HG02884 (cell line): ENCODE measurements around the gene HSPA13.
"Not testable (repeated sequence)": the region's sequence is repeated elsewhere in the genome, so short reads cannot be mapped to it uniquely, and the experiment has no call there.

Source experiments
- ATAC-seq: cut with Tn5 transposase; IDR thresholded peaks from one replicate; pipeline ENCODE4 v1.9.1; 2021; ENCODE audit warnings: mild to moderate bottlenecking, moderate library complexity; ENCODE audit not compliant: unreplicated experiment

Gene HSPA13

DNA sequence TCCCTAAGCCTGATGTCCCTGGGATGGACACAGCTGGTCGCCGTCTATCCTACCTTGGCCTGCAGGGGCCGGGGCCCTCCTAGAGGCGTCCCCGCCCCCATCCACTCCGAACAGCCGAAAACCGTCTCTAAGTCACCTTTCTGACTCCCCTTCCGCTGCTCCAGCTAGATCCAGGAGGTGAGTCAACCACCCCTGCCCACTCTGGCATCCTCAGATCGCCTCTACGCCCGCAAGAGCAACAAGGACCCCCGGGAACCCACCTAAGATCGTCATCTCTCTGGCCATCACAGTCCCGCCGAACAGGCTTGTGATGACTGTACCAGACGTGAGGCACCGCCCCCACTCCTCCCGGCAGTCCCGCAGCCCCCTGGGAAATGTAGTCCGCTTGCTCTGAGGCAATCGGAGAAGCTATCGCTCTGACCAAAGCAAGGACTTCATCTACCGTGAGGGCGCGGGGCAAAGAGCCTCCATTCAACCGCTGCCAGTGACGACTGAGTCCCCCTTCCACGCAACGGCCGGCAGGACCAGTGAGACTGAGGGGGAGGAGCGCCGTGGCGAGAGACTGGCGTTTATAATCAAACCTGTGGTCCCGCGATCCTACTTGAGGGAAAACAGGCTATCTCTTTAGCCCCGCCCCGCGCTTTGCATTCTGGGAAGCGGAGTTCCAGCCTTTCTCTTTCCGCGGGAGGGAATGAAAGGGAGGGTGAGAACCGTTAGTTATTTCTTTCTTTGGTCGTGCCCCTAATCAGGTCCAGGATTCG, at the start of gene HSPA13:
HSPA13 (minus strand) TSS at position 312 of the 761 bp plus-strand sequence; CDS start at position 285, 27 bp downstream.
- ATAC-seq: peak; percentile 96

GRCh38 chr21:14418920-14419319, 36.0 kb upstream of the HSPA13 start:
- no peak for ATAC-seq

- ATAC-seq: no peak
Measured at GRCh38 chr21:14414932-14415508, 32.1 kb upstream of the HSPA13 start.

GRCh38 chr21:14405962-14406361, 23.0 kb upstream of the HSPA13 start:
- no peak for ATAC-seq

GRCh38 chr21:14405225-14405624, 22.3 kb upstream of the HSPA13 start:
- ATAC-seq: no peak

GRCh38 chr21:14403681-14404318, 20.9 kb upstream of the HSPA13 start:
- ATAC-seq: peak; percentile 72

DNA sequence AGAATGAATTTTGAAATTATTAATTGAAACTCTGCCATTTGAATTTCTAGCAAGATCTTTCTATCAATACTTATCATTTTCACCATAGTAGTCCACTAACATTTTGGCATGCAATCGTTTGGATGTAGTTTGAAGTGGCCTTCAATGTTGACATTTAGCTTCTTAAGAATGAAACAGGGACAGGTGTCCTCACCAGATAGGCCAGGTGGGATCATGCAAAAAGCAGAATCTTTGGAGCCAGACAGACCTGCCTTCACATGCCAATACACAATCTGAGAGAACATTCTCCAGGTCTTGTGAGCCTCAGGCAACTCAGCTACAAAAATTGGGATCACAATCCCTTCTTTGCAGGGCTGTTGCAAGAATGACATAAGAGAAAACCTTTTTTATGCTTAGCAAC, 18.3 kb upstream of the HSPA13 start:
- ATAC-seq: no peak

- no peak for ATAC-seq
Measured at GRCh38 chr21:14388282-14388681, 5.3 kb upstream of the HSPA13 start.

DNA sequence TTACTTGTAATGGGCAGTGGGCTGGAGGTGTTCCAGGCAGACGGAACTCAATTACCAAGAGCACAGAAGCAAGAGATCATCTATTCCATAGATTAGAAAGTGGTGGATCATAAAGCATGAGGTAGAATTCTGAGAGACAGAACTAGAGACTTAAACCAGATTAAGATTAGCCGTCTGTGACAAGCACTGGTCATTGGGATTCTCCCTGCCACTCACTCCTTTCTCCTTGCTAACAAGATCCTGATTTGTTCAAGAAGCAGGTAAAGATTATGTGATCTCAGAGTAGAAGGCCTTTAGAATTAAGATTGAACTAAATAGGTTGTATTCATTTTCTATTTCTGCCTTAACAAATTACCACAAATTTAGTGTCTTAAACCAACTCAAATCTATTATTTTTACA, 1.5 kb upstream of the HSPA13 start:
- ATAC-seq: no peak

DNA sequence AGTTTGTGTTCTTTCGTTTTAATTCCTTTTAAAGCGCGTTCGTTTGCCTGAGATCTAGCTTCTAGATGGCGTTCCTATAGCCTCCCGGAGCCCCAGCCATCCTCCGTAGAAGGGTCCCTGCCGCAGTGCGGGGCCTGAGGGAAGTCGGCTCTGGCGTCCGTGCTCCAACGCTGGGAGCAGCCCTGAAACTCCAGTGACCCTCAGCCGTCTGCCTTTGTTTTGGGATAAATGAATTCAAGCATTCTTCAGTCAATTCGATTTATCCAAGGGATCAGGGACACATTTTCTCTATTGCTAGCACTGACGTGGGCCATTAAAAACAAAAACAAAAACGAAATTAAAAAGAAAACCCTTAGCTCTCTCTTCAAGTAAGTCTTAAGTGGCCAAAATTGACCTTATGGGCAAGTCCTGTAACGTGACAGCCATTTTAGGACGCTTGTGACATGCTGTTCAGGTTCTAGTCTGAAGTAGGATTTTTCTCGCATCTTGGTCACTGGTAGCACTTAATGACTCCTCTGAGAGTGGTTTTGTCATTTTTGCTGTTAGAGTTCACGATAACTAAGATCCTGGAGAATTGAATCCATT, 742 bp upstream of the HSPA13 start:
- ATAC-seq: peak; percentile 22

DNA sequence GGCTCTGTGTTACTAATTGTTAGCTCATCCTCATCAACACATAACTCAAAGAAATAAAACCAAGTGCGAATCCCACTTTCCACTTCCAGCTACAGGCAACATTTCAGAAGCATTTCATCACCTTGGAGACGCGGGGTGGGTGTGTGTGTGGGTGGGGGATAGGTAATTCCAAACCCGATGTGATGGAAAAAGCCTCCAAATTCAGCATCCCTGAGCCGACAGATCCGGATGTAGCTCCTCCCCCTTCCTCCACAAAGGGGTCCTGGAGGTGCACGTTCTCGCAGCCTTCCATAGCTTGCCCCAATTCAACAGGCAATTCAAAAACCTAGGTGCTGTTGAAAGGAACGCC, 486 bp downstream of the HSPA13 start:
- peak; percentile 1 for ATAC-seq

DNA sequence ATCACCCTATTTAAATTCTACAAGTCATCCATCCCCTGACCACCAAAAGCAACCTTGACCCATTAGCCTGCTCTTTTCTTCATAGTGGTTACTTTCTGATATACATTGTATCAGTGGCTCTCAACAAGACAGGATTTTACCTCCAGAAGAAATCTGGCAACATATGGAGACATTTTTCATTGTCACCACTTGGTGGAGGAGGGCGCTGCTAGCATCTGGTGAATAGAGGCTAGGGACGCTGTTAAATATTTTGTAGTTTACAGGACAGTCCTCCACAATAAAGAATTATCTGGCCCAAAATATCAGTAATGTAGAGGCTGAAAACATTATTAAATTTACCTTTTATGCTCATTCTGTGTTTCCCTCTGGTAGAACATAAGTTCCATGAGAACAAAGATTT, 6.1 kb downstream of the HSPA13 start:
- ATAC-seq: no peak

DNA sequence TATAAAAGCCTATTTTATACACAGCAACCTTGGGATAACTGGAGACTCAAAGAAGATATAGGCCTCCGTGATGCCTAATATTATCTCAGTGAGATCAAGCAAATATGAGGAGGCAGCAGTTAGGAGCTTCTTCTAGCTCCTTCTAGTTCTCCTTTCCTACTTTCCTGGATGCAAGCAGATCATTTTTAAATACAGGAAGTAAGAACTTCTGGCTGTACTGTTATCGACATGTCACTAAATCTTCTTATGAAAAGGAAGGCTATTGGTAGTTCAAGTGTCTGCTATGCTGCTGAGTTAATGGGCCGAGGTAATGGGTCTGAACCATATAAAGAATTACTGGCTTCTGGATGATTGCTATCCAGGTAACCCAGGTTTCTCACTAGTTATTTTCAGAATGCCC, 15.9 kb downstream of the HSPA13 start:
- ATAC-seq: no peak

- no peak for ATAC-seq
Measured at GRCh38 chr21:14361958-14362357, 21.0 kb downstream of the HSPA13 start.

- no peak for ATAC-seq
Measured at GRCh38 chr21:14358775-14359174, 24.2 kb downstream of the HSPA13 start.

DNA sequence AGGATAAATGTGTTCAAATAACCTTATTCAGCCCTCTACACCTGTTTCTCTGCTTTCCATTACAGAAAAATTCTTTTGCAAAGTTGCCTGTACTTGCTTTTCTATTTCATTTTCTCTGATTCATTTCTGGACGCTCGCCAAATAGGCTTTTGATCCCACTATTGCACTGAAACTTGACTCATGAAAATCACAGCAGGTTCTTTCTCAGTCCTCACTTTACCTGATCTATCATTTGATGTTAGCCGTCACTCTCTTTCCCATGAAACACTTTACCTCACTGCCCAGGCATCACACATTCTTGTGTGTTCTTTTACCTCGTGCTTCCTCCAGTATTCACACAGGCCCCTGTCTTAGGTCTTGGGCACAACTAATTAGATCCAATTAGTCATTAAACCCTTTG, 26.2 kb downstream of the HSPA13 start:
- no peak for ATAC-seq

DNA sequence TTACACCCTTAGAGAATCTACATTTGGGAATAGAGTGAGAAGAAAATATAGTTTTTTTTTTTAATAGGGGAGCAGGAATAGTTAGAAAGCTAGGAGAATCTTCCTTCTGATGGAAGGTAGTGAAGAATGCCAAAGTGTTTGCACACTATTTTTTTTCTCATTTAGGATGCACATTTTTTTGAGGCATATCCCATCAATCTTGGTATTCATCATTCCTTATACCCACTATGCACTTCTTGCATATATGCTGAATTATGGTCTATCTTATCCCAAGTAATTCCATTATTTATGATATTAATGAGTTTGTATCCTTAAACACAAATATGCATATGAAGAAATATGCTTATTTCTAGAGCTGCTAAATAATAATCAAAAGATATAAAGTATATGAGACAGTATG, 28.4 kb downstream of the HSPA13 start:
- ATAC-seq: no peak

- ATAC-seq: no peak
Measured at GRCh38 chr21:14353726-14354125, 29.2 kb downstream of the HSPA13 start.

DNA sequence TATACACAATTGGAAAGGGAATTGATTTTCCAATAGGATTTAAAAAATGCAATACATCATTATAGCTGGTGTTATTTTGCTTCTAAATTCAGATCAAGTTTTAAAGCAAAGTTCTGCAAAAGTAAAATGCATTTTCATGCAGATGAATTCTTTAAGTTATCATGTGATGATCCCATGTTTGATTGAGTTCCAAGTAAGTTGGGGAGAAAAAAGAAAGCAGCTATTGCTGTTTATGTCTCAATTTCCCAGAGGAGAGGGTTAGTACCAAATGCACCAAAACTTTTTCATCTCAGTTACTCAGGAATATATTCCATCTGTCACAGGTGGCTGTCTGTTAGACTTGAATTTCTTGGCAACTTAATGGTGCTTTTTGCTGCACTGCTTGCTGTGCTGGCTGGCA, 29.7 kb downstream of the HSPA13 start:
- no peak for ATAC-seq

- ATAC-seq: not testable (repeated sequence)
Measured at GRCh38 chr21:14327346-14327745, 55.6 kb downstream of the HSPA13 start.

- no peak for ATAC-seq
Measured at GRCh38 chr21:14325595-14325994, 57.4 kb downstream of the HSPA13 start.
